IPS DF 4.7 (cell line): ENCODE measurements around the gene CTNNA2.
"Not testable (repeated sequence)": the region's sequence is repeated elsewhere in the genome, so short reads cannot be mapped to it uniquely, and the experiment has no call there.

Experiments
- DNase-seq: peaks from one replicate; pipeline ENCODE4 v3.0.0-alpha.2; 2013; ENCODE audit warnings: low spot score; ENCODE audit errors: extremely low read depth

Gene CTNNA2

DNA sequence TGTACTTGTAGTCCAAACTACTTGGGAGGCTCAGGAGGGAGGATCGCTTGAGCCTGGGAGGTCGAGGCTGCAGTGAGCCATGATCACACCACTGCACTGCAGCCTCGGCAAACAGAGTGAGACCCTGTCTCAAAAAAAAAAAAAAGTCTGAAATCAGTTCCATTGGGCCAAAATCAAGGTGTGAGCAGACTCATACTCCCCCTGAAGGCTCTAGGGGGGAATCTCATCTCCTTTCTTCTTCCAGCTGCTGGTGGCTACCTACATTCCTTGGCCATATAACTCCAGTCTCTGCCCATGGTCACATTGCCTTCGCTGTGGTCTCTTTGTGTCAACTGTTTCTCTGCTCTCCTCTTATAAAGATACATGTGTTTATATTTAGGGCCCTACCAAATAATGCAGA lies 557.7 kb downstream of the CTNNA2 start:
- no peak for DNase-seq

DNA sequence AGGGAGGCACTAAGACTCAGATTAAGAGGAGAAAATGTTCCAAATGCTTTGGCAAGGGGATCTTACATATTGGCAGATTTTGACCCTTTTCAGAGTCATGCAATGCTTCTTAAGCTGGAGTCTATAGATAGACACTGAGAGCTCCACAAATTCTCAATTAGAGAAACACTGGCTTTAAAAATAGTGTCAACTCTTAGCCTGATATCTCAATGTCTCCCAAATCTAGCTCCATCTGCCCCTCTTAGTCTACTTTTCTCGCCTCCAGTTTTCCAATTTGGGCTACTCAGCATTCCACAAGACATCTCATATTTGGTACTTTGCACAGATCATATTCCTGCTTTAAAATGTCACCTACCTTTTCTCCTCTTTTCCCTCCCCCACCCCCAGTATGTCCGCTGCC lies 559.1 kb downstream of the CTNNA2 start:
- no peak for DNase-seq

DNA sequence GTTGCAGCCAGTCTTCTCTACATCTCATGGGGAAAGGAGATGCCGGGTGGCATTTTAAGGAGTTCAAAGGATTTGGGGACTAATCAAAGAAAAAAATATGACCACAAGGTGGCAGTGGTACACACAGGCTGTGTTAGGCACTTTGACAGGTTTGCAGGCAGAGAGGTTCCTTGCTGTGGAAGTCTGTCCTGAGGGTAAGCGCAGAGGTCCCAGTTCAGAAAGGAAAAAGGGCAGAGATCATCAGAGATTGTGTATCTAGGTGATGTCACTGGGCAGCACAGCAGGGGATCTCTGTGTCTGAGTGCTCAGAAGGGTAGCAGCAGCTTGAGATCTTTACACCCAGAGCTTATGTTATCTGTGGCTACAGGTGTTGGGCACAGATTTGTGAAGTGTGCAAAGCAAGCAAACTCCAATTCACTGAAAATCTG lies 560.3 kb downstream of the CTNNA2 start:
- DNase-seq, result peak; percentile 58

DNA sequence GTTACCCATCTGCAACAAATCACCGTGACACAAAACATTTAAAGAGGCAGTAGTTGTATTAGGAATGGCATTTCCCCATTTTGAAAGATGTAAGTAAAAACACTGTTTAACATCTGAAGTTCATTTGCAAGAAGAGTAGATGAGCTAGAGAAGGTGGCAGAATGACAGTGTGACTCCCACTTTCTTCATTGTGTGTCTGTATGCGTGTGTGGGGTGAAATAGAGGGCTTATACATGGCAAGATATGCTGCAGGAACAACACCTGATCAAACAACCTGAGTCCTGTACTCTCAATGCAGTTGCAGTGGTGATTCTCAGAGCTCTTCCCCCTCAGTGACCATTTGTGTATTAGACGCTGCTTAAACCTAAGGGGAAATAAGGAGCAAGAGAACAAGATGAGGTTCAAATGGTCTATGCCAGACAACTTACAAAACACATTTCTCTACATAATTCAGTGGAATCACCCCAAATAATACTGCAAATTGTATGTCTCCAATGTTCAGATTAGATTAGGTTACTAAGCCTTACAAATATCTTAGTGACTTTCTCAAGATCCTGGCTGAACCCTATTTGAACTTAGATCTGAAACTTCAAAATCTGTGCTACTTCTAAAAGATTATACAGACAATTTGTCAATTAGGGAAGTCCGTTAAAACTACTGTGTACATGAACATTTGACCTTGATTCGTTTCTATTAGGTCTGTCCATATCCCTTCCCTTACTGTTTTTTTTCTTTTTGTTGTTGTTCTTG lies 561.6 kb downstream of the CTNNA2 start:
- DNase-seq, result no peak

DNA sequence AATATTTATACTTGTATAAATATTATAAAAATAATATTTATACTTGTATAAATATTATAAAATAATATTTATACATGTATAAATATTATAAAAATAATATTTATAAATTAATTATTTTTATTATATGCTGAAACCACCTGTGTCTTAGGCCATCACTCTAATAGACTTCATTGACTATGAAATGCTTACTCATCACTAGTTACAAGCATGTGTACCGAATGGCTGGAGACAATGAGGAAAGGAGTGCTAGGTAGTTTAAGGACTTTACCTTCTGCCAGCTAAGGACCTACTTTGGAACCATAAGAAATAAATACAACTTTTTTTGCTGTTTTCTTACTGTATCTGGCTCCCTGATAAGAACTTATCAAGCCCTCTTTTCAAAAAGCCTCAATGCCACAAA lies 562.9 kb downstream of the CTNNA2 start:
- no peak for DNase-seq

DNA sequence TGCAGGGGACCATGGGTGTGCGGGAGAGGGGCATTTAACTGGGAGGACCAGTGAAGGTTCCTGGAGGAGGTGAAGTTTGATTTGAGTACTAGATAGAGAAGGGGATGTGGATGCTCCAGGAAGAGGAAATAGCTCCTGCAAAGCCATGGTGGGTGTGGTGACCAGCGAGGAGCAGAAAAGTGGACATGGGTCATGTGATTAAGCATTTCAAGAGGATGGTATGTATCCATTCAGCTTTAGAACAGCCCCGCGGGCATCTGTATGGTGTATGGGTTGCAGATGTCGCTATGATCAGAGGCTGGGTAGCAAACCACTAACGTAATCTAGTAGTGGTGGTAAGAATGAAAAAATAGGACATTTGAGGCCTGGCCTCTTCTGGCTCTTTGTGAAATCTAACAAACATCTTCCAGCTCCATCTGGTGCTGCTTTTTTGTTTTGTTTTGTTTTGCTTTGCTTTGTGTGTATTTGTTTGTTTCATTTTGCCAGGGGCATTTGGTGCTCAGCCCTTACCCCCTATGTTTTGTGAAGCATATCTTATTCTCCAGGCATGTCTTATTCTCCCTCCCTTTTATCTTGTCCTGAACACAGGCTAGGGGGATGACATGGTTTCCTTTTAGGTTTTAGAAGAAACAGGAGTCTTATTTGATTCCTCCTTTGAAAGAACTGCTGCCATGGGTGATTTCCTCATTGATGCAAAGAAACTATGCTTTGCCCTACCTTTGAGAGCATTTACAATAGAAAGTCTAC lies 565.6 kb downstream of the CTNNA2 start:
- DNase-seq, result no peak

DNA sequence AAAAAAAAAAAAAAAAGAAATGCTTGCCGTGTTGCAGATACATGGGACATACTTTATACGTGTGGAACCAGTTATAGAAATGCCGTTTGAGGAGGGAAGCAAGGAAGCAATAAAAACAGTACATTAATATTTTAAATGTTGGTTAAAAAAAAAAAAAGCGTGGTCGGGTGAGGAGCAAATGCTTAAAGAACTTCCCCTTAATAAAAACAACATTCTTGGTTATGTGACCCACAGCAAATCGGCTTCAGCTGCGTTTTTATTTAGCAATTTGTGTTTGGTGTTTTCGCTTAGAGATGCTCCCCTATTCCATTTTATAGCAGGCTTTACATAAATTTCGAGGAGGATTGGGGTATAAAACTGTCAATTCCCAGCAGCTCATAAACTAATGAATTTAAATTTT lies 568.1 kb downstream of the CTNNA2 start:
- DNase-seq, result no peak

DNA sequence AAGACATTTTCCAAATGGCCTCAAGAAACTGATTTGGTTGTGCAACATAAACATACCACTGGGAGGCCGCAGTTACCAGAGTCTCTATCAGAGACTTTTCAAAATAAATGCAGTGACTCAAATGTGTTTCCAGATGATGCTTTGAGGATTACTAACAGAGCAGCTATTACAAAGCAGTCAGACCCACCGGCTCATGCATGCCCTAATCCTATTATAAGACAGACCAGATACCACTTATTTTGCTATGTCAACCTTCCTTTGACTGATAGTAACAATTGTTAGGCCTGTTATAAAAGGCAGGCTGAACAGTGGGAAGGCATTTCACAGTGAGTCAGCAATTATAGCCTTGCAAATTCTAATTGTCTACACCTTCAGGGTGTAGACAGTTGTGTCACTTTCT lies 574.0 kb downstream of the CTNNA2 start:
- no peak for DNase-seq

DNA sequence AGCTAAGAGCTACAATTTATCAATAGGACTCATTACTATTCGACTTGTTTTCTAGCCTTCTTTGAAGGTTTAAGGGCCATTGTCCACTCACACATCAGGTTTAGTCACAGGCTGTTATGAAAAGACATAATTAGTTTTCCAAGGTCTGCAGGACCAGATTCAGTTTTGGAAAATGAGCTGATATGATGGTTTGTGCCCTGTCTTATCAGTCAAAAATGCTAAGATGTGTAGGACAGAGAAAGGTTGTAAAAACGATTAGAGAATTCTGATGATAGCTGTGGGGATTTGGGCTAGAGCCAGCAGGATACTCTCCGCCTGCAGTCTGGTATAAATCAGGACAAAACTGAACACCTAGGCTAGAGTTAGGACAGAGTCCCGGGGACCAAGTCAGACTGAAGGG lies 578.4 kb downstream of the CTNNA2 start:
- no peak for DNase-seq

DNA sequence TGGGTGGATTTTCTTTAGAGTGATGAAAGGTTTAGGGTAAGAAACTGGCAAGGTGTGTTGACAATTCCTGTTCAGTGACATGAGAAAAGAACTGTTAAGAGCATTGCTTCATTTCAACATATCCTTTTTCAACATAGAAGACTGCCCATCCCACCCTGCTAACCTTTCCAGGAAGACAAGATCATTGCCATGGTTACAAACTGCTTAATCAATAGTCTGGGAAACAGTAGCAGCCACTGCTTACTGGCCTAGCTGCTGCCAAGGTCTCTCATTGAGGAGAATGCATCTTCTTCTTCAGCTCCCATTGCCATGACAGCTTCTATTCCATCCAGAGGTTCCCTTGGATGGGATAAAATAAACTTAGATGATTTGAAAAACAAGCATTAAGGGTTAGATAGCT lies 579.6 kb downstream of the CTNNA2 start:
- no peak for DNase-seq

DNA sequence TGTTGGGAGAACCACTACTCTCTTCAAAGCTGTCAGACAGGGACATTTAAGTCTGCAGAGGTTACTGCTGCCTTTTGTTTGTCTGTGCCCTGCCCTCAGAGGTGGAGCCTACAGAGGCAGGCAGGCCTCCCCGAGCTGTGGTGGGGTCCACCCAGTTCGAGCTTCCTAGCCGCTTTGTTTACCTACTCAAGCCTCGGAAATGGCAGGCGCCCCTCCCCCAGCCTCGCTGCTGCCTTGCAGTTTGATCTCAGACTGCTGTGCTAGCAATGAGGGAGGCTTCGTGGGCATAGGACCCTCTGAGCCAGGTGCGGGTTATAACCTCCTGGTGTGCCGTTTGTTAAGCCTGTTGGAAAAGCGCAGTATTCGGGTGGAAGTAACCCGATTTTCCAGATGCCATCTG lies 585.7 kb downstream of the CTNNA2 start:
- not testable (repeated sequence) for DNase-seq

DNA sequence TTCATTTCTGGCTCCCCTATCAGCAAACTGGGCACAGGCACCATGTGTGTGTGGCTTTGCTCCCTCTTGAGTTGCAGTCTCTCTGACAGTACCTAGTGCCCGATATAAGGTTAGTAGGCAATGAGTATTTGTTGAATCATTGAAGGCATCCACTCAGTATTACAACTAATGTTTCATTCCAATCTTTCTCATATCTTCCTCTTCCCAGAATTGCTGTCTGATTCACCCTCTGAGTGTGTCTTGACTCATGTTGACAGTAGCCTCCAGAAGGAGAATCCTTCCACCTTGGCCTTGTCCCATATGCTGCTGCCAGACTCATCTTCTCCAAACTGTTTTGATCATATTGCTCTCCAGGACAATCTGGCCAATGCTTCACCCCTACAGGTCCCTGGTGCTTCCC lies 589.2 kb downstream of the CTNNA2 start:
- DNase-seq, result no peak

DNA sequence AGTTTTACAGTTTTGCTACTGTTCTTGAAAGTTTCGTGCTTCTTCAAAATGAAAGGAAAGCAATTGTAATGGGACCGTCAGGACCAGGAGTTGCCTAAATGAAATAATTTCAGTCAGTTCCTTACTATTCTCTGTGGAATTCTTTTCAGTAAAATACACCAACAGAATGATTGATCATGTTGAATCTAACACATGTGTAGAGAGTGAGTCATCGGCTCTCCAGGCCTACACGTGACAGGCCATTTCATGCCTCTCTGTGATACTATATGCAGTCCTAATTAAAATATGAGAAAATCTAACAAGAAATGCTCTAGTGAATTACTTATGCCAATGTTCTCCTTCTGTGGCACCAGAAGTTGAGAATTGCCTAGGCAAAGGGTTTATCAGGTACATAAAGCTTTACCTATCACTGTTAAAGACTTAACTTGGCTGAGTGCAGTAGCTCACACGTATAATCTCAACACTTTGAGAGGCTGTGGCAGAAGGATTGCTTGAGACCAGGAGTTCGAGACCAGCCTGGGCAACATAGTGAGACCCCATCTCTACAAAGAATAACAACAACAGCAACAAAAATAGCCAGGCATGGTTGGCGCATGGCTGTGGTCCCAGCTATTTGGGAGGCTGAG lies 592.3 kb downstream of the CTNNA2 start:
- no peak for DNase-seq

DNA sequence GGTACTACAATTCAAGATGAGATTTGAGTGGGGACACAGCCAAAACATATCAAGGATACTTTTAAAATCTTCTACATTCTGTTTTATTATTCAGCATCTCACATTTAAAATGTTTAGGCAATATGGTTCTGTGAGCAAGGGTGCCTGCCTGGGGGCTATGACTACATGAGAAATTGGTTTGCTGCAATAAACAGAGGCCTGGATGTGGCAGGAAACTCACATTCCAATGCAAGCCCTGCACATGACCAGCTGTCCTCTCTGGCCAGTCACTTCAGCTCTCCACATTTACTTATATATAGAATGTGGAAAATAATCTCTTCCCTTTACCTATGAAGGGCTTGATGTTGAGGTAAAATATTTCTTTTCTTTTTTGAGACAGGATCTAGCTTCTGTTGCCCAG lies 598.3 kb downstream of the CTNNA2 start:
- DNase-seq, result no peak

DNA sequence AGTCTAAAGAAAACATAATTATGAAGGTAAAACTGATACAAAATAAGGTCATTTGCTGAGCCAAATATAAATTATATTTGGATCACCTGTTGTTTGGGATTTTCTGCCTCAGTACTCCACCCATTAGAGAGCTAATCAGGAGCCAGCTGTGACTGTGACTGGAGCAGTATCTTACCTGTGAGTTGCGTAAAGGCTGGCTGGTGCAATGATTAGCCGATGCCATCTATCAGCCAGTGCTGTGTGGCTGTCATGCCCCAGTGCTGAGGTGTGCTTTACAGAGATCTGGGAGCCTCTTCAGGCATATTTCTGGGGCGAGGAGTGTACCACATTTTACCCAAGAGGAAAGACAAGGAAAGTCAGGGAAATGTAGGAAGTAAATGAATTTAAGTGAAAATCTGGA lies 599.9 kb downstream of the CTNNA2 start:
- no peak for DNase-seq

DNA sequence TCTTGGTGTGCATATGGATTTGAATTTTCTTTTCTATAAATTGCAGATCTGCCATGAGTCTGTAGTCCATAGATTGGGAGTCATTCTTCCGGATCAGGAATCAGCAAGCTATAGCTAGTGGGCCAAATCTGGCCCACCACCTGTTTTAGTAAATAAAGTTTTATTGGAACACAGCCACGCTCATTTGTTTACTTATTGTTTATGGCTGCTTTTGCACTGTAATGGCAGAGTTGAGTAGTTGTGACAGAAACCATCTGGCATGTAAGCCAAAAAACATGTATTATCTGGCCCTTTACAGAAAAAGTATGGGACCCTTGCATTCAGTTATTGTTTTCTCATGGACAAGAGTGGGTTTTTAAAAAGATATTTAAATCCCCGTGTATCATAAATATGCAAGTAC lies 600.5 kb downstream of the CTNNA2 start:
- no peak for DNase-seq

DNA sequence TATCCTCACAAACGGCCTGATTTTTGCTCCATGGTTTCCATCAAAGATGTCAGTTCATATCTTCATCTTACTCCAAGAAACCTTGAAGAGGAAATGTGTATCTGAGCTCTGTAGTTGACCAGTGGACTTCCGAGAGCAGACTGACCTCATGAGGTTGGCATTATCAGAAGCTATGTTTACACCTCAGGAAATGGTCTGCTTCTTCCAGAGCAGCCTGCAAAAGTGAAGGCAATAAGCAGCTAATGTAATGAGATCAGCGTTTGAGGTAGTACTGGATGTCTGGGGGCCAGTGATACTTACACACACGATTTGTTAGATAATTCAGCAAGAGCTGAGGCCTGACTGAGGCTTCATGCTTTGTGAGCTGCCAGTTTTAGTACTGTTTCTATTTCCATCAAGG lies 602.0 kb downstream of the CTNNA2 start:
- DNase-seq, result no peak

DNA sequence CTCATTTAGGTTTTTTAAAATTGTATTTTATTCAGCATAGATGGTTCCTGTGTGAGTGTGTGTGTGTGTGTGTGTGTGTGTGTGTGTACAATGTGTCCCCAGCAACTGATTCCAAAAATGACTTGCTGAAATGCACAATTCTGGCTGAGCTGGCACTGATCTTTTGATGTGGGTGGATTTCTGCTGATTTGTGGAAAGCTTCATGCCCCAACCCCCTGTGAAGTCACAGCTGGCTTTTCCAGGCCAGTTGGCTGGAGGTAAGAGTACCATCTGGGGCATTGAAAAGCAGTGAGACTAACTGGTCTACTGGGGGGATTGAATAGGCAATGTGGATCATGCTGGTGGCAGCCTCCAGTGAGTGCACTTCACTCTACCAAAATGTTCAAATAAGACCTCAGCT lies 604.5 kb downstream of the CTNNA2 start:
- DNase-seq, result no peak

DNA sequence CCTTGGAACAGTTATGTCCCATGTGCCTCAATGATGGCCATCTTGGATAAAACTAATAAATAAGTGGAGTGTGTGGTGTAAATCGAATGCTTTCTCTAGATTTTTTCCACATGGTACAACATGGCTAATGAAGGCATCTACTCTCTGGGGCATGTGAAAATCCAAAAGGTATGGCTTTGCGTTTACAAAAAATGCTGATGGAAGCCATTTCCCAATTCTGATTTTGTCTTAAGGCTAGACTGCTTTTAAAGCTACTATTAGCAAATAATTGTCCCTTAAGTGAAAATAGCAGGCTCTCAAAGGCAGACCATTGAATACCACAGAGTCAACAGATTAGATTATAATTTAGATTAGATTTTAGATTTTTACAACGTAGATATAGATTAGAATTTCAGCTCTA lies 608.0 kb downstream of the CTNNA2 start:
- DNase-seq, result no peak

DNA sequence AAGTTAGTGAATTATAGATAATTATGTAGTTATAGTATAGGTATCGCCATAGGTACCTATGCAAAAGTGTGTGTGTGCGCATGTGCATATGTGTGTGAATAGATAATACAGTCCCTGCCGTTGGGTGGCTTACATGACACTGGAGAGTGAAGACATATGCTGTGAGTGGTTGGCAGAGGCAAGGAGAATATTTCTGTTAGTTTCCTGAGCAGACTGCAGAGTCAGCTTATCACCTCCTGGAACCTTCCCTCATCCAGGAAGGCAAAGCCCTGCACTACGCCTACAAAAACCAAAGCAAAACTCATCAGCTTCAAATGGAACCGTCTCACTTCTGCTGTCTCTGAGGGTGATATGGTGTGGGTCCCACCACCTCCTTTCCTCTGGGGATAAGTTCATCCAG lies 609.8 kb downstream of the CTNNA2 start:
- no peak for DNase-seq

DNA sequence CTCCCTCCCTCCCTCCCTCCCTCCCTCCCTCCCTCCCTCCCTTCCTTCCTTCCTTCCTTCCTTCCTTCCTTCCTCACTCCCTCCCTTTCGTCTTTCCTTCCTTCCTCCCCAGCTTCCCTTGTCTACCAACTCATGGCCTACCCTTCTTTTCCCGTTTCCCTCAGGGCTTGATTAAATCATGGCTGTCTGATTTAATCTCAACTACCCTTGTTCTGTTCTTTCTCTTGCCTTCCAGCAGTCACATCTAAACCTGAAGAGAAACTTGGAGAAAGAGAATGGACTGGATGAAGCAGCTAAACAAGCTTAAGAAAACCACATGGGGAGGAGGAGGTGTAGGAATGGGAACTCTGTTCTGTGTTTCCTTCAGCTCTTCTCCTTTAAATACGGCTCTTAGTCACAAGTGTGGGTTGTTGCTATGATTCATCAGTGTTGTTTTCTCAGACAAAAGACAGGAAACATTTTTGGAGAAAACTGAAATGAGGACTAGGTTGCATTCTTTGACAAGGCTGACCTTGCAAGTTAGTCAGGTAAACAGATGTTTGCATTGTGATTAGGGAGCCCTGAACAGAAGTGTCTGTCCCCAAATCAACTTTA lies 613.8 kb downstream of the CTNNA2 start:
- no peak for DNase-seq

DNA sequence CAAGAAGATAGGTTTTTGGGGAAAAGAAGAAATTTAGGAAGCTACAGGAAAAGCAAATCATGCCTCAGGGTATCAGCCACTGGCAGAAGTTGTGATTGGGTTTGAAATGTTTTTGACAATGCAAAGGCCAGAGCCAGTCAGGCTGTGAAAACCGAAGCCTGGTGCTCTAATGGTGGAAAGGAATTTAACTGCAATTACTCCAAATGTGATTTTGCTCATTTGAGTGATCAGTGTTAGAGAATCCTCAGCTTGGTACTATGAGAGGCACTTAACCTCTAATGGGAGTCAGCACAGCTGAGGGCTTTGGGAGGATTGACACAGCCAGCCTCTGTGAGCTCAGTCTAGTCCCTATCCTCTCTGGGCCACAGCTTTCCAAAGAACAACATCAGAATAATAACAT lies 615.2 kb downstream of the CTNNA2 start:
- no peak for DNase-seq
